Measurements from ENCODE around the gene TNRC6A. TPM values are rescaled to one million over a fixed set of nuclear protein-coding genes. Genes with fewer than 3 reads are reported as not detected.
"Not testable (repeated sequence)": the region's sequence is repeated elsewhere in the genome, so short reads cannot be mapped to it uniquely, and the experiment has no call there.

TNRC6A gene
- total RNA-seq, 2 donors from 2014 or later: 44.2 to 82.4 TPM

DNA sequence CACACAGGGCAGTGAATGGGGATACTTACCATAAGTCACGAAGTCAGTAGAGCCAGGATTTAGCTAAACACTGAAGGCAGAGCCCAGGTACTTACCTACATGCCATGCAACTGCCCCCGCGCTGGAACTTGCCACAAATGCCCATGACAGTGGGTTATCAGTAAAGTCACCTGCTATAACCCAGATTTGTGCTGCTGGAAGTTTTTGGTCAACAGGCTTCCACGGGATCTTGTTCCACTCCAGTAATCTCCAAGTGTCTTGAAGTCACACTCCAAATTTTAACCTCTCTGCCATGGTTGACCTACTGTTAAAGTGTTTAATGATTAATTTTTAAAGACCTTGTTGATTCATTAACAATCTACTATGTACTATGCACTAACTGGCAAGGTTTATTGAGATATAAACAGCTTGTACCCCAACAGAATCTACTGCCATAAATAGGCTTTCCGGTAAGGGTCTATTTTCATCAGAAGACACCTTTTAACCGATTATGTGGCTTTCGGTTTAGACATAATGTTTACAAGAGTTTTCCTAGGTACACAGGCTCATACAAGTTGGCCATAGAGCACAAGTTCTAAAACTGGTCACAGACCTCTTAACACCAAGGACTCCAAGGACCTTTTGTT lies 110.0 kb downstream of the TNRC6A start:
- ATAC-seq (no peak), DNase-seq (ENCODE audit: low spot score) (no peak)
- Mint-ChIP-seq H3K9me3 (no peaks in the 10 kb centered on the region), H3K36me3 (no peaks in the 10 kb centered on the region), H3K4me3 (no peak overlapping the region), H3K4me1 (ENCODE audit: low read depth in 2 of 2) (no peaks in the 10 kb centered on the region), H3K27ac (no peak overlapping the region), H3K27me3 (no peaks in the 10 kb centered on the region)

DNA sequence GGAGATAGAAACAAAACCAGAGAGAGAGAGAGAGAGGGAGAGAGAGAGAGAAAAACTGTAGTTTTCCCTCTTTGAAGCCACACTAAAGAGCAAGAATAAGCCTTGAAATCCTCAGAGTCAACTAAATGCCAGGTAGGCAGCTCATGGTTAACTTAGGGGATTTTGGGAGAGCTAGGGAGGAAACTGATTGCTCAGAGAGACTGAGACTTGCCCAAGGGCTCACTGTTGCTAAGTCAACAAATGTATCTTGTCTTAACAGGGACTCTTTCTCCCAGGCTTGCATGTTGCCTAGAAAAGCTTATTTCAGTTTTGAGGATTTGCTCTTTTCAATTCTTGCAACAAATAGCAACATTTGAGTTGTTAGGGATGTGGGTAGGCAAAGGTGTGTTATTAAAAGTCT lies 111.8 kb downstream of the TNRC6A start:
- no peaks in the 10 kb centered on the region for H3K9me3 Mint-ChIP-seq
- no peaks in the 10 kb centered on the region for H3K27me3 Mint-ChIP-seq
- H3K4me3 Mint-ChIP-seq: no peak overlapping the region
- no peaks in the 10 kb centered on the region for H3K36me3 Mint-ChIP-seq
- ATAC-seq (no peak), DNase-seq (ENCODE audit: low spot score) (no peak)
- H3K4me1 Mint-ChIP-seq (ENCODE audit: low read depth in 2 of 2): no peaks in the 10 kb centered on the region
- H3K27ac Mint-ChIP-seq: no peak overlapping the region

DNA sequence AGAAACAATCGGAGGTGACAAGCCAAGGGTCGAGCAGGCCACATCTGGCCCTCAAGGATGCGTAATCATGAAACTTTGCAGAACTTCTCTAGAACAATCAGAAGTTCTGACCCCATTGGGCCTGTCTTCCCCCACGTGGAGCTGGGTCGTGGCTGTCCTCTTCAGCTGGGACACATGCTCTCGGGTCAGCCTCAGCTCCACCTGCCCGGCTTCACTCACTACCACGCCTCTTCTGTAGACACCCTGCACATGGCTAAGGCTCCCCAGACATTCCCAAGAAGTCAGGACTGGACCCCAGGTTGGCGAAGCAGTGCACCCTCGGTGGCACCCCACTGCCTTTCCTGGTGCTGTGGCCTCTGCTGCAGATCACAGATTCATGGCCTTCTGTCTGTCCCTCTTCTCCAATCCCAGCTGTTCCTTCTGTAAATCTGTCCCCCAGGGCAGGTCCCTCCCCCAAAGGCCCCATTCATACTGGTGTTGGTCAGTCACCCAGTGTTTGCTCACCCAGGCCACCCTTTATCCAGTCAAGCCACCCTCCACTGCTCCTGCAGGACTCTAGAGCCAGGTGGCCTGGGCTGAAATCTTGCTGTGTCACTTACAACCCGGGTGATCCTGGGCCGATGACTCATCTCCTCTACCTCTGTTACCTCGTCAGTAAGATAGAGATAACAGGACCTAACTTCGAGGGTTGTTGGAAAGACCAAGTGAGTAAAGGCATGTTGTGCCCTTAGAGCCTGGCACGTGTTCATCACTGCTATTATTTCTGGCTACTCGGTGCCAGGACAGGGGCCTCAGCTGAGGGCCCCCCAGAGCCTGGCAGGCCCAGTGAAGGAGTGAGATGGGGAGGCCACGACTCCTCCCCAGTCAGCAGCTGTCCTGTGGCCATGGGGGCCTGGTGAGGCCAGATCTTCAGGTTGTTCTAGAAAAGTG lies 114.9 kb downstream of the TNRC6A start:
- Mint-ChIP-seq H3K27me3 (no peaks in the 10 kb centered on the region), H3K4me3 (no peak overlapping the region)
- no peak for DNase-seq (ENCODE audit: low spot score)

DNA sequence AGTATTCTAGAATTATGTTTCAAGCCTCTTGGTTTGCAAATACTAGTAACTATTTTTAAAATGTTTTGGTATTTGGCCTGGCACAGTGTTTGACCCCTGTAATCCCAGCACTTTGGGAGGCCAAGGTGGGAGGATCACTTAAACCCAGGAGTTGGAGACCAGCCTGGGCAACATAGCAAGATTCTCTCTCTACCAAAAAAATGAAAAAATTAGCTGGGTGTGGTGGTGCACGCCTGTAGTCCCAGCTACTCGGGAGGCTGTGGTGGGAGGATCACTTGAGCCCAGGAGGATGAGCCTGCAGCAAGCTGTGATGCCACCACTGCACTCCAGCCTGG lies 115.5 kb downstream of the TNRC6A start:
- H3K4me3 Mint-ChIP-seq; H3K27ac Mint-ChIP-seq; DNase-seq (ENCODE audit: low spot score); H3K36me3 Mint-ChIP-seq; H3K4me1 Mint-ChIP-seq (ENCODE audit: low read depth in 2 of 2); H3K9me3 Mint-ChIP-seq; ATAC-seq; H3K27me3 Mint-ChIP-seq: not testable (repeated sequence)

More for the DNA sequence above, 114.9 kb downstream of the TNRC6A start:
- Mint-ChIP-seq H3K4me1 (ENCODE audit: low read depth in 2 of 2) (no peaks in the 10 kb centered on the region), H3K27ac (no peak overlapping the region), H3K9me3 (no peaks in the 10 kb centered on the region), H3K36me3 (no peaks in the 10 kb centered on the region)
- ATAC-seq: no peak

DNA sequence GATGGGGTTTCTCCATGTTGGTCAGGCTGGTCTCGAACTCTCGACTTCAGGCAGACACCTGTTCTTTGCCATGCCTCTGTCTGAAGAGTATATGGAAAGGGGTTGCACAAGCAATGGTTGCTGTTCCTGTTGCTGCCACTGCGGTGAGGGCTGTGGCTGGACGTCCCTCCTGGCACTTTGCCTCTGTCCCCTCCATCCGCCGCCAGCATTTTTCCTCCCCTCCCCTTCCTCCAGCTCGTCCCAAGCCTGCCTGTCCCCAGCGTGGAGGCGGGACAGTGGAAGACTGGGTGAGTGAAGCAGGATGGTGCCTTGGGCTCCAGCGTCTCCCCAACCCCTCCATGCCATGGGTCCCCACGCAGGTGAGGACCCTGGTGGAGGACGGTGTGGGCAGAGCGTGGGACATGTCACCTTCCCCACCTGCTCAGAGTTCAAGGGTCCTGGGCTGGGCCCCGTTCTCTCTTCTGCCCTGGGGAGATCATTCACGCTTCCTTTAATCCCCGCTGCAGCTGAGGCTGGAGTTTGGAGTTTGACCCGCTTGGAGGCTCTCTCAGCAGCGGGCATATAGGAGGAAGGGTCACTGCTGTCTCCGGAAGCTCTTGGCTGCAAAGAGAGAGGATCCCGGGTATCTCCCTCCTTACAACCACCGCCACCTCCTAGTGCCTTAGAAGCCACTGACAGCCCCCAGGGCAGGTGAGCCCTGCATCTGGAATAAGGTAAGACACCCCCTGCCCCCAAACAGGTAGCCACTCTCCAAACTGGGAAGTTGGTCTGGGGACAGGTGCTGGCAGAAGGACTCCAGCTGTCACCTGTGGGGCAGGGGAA lies 116.5 kb downstream of the TNRC6A start, which contains the start of gene SLC5A11:
Gene SLC5A11, plus strand, starts transcription at position 238 of the 822 bp plus-strand sequence. CDS start 12,681 bp downstream, outside the sequence.
- Mint-ChIP-seq H3K4me3 (no peak within 1 kb of the TSS), H3K9me3 (no peaks in the 10 kb centered on the region), H3K27ac (no peak within 1 kb of the TSS), H3K4me1 (ENCODE audit: low read depth in 2 of 2) (no peaks in the 10 kb centered on the region), H3K36me3 (no peaks in the 10 kb centered on the region), H3K27me3 (no peaks in the 10 kb centered on the region)
- no peak for ATAC-seq
- DNase-seq (ENCODE audit: low spot score): no peak

DNA sequence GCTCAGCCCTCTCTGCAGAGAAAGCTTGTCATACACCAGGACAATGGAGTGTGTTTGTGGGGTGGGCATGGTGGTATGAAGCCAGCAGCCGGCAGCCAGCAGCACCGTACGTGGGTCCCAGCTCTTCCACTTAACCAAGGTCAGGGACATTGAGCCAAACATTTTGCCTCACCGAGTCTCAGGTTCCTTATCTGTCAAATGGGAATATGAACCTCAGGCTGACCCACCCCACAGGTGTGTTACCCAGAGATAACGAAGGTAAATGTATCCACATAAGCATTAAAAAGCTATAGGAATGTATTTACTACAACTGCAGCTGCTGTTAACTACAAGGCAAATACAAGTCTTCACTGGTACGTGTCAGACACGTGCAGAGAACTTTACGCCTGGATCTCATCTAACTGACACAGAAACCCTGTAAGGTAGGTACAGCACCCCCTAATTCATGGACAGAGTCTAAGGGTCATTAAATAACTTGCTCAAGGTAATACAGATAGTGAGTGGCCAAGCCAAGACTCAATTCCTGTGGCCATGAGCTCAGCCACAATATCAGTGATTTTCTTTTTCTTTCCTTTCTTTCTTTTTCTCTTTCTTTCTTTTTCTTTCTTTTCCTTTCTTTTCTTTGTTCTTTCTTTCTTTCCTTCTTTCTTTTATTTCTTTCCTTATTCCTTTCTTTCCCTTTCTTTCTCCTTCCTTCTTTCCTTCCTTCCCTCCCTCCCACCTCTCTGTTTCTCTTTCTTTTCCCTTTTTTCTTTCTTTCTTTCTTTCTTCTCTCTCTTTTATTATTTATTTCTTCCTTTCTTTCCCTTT lies 117.3 kb downstream of the TNRC6A start:
- Mint-ChIP-seq H3K27ac (no peak overlapping the region), H3K9me3 (no peaks in the 10 kb centered on the region), H3K27me3 (no peaks in the 10 kb centered on the region), H3K4me1 (ENCODE audit: low read depth in 2 of 2) (peaks cover 0 to 3% of the 10 kb centered on the region in 2 donors), H3K4me3 (no peak overlapping the region), H3K36me3 (no peaks in the 10 kb centered on the region)
- DNase-seq (ENCODE audit: low spot score): no peak
- ATAC-seq: no peak

DNA sequence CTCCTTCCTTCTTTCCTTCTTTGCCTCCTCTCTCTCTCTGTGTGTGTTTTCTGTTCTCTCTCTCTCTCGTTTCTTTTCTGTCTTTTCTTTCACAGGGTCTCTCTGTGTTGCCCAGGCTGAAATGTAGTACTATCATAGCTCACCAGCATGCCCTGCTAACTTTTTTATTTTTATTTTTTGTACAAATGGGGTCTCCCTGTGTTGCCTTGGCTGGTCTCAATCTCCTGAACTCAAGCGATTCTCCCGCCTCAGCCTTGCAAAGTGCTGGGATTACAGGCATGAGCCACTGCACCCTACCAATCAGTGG lies 117.9 kb downstream of the TNRC6A start:
- no peaks in the 10 kb centered on the region for H3K36me3 Mint-ChIP-seq
- H3K4me1 Mint-ChIP-seq (ENCODE audit: low read depth in 2 of 2): peaks cover 0 to 8% of the 10 kb centered on the region in 2 donors
- no peak overlapping the region for H3K4me3 Mint-ChIP-seq
- no peaks in the 10 kb centered on the region for H3K9me3 Mint-ChIP-seq
- no peak for DNase-seq (ENCODE audit: low spot score)
- H3K27ac Mint-ChIP-seq: no peak overlapping the region
- no peaks in the 10 kb centered on the region for H3K27me3 Mint-ChIP-seq
- ATAC-seq: no peak

DNA sequence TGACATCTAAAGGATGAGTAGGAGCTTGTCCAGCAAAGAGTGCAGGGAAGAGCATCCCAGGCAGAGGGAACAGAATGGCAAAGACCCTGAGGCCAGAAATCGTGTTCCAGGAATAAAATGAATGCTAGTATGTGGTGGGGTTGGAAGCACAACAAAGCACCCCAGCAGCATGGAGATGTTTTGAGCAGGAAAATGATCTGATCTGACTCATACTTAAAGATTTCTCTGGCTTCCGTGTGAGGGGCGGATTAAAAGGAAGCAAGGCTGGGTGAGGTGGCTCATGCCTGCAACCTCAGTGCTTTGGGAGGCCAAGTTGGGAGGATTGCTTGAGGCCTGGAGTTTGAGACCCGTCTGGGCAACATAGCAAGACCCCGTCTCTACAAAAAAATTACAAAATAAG lies 118.6 kb downstream of the TNRC6A start:
- H3K27ac Mint-ChIP-seq: no peak overlapping the region
- no peak overlapping the region for H3K4me3 Mint-ChIP-seq
- no peaks in the 10 kb centered on the region for H3K27me3 Mint-ChIP-seq
- DNase-seq (ENCODE audit: low spot score): no peak
- peaks cover 0 to 8% of the 10 kb centered on the region in 2 donors for H3K4me1 Mint-ChIP-seq (ENCODE audit: low read depth in 2 of 2)
- no peaks in the 10 kb centered on the region for H3K9me3 Mint-ChIP-seq
- no peaks in the 10 kb centered on the region for H3K36me3 Mint-ChIP-seq
- ATAC-seq: no peak

DNA sequence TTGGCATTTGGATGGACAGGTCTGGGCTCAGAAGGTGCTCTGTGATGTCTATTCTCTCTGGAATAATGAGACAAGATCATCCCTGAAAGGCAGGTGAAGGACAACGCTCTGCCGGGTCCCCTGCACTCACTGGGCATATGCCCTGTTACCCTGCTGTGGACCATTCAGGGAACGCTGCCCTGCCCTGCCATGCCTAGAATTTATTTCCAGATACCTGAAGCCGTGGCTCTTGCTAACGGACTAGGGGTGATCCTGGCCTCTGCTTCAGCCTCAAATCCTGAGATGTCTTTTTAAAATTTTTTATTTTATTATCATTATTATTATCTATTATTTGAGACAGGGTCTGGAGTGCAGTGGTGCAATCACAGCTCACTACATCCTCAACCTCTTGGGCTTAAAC lies 120.2 kb downstream of the TNRC6A start:
- Mint-ChIP-seq H3K9me3 (no peaks in the 10 kb centered on the region), H3K36me3 (no peaks in the 10 kb centered on the region), H3K27ac (no peak overlapping the region), H3K4me3 (no peak overlapping the region), H3K27me3 (peaks cover 0 to 5% of the 10 kb centered on the region in 2 donors), H3K4me1 (ENCODE audit: low read depth in 2 of 2) (peaks cover 0 to 8% of the 10 kb centered on the region in 2 donors)
- ATAC-seq: no peak
- DNase-seq (ENCODE audit: low spot score): no peak

DNA sequence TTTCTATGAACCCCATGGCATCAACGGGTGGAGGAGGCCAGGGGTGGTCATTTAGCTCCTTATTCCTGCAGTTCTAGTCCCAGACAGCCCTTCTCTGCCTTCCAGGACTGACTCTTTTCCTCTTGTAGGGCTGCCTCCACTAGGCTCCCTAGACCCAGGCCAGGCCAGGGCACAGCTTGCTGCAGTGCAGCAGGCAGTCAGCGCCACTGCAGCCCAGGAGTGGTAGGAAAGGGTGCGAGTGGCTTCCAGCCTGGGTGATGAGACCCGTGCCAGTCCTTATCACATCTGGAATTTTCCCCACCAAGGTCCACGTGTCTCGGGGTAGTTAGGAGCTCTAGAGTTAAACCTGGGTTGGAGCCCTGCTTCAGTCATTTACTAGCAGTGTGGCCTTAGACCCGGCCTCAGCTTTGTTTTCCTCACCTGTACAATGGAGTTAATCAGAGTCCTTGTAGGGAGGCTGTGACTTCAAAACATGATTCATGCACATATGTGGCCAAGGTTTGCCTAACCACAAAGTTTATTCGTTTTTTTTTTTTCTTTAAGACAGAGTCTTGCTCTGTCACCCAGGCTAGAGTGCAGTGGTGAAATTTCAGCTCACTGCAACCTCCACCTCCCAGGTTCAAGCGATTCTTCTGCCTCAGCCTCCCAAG lies 121.0 kb downstream of the TNRC6A start:
- peaks cover 0 to 5% of the 10 kb centered on the region in 2 donors for H3K27me3 Mint-ChIP-seq
- no peak overlapping the region for H3K27ac Mint-ChIP-seq
- H3K4me3 Mint-ChIP-seq: no peak overlapping the region
- H3K9me3 Mint-ChIP-seq: no peaks in the 10 kb centered on the region
- ATAC-seq (peak; percentile 36 to 41), DNase-seq (ENCODE audit: low spot score) (no peak)
- H3K36me3 Mint-ChIP-seq: no peaks in the 10 kb centered on the region
- H3K4me1 Mint-ChIP-seq (ENCODE audit: low read depth in 2 of 2): peaks cover 0 to 8% of the 10 kb centered on the region in 2 donors

DNA sequence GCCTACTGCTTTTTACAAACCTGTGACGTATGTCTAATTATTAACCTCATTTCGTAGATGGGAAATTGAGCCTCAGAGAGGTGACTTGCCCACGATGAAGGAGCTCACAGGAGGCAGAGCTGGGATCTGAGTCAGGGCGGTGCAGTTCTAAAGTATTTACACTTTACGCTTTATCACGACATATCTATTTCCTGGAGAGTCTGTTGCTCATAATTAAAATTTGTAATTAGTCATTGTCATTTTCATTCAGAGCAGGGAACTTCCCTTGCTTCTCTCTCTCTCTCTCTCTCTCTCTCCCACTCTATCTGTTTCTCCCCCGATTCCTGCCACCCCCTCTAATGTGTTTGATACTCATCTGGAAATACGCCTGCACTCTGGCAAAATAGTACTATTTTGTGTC lies 122.2 kb downstream of the TNRC6A start:
- Mint-ChIP-seq H3K9me3 (no peaks in the 10 kb centered on the region), H3K4me3 (no peak overlapping the region), H3K4me1 (ENCODE audit: low read depth in 2 of 2) (peaks cover 0 to 8% of the 10 kb centered on the region in 2 donors), H3K27me3 (peaks cover 0 to 5% of the 10 kb centered on the region in 2 donors), H3K27ac (no peak overlapping the region), H3K36me3 (no peaks in the 10 kb centered on the region)
- ATAC-seq: peak in 1 of 2 donors; percentile 71
- DNase-seq (ENCODE audit: low spot score): no peak

DNA sequence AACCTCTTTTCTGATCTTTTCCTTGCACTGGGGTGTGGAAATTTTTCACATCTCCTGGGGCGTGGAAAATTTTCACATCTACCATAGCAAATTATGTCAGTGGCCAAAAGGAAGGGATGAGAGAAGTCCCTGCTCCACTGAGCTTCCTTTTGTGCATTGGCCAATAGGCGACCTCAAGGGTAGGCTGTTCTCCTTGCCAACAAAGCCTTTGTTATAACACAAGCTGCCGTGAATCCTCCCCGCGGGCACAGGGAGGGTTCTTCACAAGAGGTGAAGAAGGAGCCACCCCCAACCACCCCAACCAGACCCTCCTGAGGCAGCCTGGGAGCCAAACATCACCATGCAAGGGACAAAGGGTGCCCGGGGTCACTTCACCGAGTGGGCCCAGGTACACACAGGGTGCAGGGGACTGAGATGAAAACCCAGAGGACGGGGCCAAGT lies 122.8 kb downstream of the TNRC6A start:
- no peak overlapping the region for H3K4me3 Mint-ChIP-seq
- DNase-seq (ENCODE audit: low spot score) (no peak), ATAC-seq (no peak)
- no peaks in the 10 kb centered on the region for H3K36me3 Mint-ChIP-seq
- no peak overlapping the region for H3K27ac Mint-ChIP-seq
- H3K4me1 Mint-ChIP-seq (ENCODE audit: low read depth in 2 of 2): peaks cover 0 to 8% of the 10 kb centered on the region in 2 donors
- peaks cover 0 to 5% of the 10 kb centered on the region in 2 donors for H3K27me3 Mint-ChIP-seq
- H3K9me3 Mint-ChIP-seq: no peaks in the 10 kb centered on the region
